ENCODE results near the gene STAM. TPM values are rescaled to one million over a fixed set of nuclear protein-coding genes. Genes with fewer than 3 reads are reported as not detected.

Gene STAM
- total and polyA plus RNA-seq, 9 of the 15 experiments (the other 6 are each of a cell fraction or from before 2014, with no cell fraction given) = 13.8 to 33.5 (median 26.4) TPM

DNA sequence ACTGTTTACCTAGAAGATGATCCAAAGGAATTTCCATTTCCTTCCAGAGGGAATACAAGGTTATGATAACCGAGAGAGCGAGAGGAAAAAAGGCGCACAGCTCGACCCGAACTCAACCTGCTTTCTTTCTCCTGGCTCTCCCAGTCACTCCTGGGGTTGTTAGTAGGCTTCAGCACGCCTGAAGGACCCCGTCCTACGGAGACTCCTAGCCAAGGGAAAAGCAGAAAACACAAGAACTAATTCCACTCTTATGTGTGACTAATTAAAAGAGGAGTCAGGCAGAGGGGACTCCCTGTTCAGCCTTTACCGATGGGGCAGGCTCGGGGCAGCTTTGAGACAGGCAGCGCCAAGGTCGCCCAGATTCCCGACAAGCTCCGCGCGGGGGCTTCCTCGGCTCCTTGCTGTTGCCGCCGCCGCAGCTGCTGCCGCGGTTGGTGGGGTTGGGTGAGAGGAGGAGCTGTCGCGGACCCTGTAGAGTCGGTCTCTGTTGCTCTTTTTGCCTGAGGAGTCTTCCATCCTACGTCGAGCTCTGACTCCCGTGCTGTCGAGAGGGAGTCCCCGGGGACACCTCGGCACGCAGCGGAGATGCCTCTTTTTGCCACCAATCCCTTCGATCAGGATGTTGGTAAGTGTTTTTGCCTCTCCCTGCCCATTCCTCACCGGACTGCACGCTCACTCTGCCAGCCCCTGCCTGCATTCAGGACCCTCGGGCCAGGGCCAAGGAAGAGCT lies at the start of gene STAM (continued):
- TF ChIP-seq, protein P1, sequence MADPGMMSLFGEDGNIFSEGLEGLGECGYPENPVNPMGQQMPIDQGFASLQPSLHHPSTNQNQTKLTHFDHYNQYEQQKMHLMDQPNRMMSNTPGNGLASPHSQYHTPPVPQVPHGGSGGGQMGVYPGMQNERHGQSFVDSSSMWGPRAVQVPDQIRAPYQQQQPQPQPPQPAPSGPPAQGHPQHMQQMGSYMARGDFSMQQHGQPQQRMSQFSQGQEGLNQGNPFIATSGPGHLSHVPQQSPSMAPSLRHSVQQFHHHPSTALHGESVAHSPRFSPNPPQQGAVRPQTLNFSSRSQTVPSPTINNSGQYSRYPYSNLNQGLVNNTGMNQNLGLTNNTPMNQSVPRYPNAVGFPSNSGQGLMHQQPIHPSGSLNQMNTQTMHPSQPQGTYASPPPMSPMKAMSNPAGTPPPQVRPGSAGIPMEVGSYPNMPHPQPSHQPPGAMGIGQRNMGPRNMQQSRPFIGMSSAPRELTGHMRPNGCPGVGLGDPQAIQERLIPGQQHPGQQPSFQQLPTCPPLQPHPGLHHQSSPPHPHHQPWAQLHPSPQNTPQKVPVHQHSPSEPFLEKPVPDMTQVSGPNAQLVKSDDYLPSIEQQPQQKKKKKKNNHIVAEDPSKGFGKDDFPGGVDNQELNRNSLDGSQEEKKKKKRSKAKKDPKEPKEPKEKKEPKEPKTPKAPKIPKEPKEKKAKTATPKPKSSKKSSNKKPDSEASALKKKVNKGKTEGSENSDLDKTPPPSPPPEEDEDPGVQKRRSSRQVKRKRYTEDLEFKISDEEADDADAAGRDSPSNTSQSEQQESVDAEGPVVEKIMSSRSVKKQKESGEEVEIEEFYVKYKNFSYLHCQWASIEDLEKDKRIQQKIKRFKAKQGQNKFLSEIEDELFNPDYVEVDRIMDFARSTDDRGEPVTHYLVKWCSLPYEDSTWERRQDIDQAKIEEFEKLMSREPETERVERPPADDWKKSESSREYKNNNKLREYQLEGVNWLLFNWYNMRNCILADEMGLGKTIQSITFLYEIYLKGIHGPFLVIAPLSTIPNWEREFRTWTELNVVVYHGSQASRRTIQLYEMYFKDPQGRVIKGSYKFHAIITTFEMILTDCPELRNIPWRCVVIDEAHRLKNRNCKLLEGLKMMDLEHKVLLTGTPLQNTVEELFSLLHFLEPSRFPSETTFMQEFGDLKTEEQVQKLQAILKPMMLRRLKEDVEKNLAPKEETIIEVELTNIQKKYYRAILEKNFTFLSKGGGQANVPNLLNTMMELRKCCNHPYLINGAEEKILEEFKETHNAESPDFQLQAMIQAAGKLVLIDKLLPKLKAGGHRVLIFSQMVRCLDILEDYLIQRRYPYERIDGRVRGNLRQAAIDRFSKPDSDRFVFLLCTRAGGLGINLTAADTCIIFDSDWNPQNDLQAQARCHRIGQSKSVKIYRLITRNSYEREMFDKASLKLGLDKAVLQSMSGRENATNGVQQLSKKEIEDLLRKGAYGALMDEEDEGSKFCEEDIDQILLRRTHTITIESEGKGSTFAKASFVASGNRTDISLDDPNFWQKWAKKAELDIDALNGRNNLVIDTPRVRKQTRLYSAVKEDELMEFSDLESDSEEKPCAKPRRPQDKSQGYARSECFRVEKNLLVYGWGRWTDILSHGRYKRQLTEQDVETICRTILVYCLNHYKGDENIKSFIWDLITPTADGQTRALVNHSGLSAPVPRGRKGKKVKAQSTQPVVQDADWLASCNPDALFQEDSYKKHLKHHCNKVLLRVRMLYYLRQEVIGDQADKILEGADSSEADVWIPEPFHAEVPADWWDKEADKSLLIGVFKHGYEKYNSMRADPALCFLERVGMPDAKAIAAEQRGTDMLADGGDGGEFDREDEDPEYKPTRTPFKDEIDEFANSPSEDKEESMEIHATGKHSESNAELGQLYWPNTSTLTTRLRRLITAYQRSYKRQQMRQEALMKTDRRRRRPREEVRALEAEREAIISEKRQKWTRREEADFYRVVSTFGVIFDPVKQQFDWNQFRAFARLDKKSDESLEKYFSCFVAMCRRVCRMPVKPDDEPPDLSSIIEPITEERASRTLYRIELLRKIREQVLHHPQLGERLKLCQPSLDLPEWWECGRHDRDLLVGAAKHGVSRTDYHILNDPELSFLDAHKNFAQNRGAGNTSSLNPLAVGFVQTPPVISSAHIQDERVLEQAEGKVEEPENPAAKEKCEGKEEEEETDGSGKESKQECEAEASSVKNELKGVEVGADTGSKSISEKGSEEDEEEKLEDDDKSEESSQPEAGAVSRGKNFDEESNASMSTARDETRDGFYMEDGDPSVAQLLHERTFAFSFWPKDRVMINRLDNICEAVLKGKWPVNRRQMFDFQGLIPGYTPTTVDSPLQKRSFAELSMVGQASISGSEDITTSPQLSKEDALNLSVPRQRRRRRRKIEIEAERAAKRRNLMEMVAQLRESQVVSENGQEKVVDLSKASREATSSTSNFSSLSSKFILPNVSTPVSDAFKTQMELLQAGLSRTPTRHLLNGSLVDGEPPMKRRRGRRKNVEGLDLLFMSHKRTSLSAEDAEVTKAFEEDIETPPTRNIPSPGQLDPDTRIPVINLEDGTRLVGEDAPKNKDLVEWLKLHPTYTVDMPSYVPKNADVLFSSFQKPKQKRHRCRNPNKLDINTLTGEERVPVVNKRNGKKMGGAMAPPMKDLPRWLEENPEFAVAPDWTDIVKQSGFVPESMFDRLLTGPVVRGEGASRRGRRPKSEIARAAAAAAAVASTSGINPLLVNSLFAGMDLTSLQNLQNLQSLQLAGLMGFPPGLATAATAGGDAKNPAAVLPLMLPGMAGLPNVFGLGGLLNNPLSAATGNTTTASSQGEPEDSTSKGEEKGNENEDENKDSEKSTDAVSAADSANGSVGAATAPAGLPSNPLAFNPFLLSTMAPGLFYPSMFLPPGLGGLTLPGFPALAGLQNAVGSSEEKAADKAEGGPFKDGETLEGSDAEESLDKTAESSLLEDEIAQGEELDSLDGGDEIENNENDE (IDR thresholded peaks at IDR 0.05; ENCODE audit: low read depth, low read length) = no peak
- TF ChIP-seq MTA1 (IDR thresholded peaks at IDR 0.05; ENCODE audit: borderline replicate concordance) = peak; percentile 85
- peak; percentile 52 for TF ChIP-seq ZNF121 (CRISPR knock-in tag; conservative IDR thresholded peaks at IDR 0.05)
- no peak for TF ChIP-seq TEAD4 (IDR thresholded peaks at IDR 0.05; ENCODE audit: low read length)
- no peak for TF ChIP-seq TEAD4 (CRISPR knock-in tag; IDR thresholded peaks at IDR 0.05; ENCODE audit: borderline replicate concordance)
- TF ChIP-seq ZNF79 (CRISPR knock-in tag; IDR thresholded peaks at IDR 0.05; ENCODE audit: low read depth) = no peak
- no peak for TF ChIP-seq PHF21A (IDR thresholded peaks at IDR 0.05; ENCODE audit: borderline replicate concordance, low read depth)
- no peak for TF ChIP-seq FOS (IDR thresholded peaks at IDR 0.05; ENCODE audit: extremely low read depth, insufficient read length)
- no peak for TF ChIP-seq ZNF583 (CRISPR knock-in tag; IDR thresholded peaks at IDR 0.05)
- TF ChIP-seq, protein P2, sequence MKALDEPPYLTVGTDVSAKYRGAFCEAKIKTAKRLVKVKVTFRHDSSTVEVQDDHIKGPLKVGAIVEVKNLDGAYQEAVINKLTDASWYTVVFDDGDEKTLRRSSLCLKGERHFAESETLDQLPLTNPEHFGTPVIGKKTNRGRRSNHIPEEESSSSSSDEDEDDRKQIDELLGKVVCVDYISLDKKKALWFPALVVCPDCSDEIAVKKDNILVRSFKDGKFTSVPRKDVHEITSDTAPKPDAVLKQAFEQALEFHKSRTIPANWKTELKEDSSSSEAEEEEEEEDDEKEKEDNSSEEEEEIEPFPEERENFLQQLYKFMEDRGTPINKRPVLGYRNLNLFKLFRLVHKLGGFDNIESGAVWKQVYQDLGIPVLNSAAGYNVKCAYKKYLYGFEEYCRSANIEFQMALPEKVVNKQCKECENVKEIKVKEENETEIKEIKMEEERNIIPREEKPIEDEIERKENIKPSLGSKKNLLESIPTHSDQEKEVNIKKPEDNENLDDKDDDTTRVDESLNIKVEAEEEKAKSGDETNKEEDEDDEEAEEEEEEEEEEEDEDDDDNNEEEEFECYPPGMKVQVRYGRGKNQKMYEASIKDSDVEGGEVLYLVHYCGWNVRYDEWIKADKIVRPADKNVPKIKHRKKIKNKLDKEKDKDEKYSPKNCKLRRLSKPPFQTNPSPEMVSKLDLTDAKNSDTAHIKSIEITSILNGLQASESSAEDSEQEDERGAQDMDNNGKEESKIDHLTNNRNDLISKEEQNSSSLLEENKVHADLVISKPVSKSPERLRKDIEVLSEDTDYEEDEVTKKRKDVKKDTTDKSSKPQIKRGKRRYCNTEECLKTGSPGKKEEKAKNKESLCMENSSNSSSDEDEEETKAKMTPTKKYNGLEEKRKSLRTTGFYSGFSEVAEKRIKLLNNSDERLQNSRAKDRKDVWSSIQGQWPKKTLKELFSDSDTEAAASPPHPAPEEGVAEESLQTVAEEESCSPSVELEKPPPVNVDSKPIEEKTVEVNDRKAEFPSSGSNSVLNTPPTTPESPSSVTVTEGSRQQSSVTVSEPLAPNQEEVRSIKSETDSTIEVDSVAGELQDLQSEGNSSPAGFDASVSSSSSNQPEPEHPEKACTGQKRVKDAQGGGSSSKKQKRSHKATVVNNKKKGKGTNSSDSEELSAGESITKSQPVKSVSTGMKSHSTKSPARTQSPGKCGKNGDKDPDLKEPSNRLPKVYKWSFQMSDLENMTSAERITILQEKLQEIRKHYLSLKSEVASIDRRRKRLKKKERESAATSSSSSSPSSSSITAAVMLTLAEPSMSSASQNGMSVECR (CRISPR knock-in tag; IDR thresholded peaks at IDR 0.05) = 0 out of 2 replicates have a peak, but pooled peaks have one; percentile 72
